Upper lobe of right lung (tissue), 1 donor: ENCODE measurements around the gene ANKS1B. TPM values are rescaled to one million over a fixed set of nuclear protein-coding genes. Genes with fewer than 3 reads are reported as not detected.

Experiments
- ATAC-seq: fragments of 200-7000 bp; cut with Tn5 transposase; one replicate; pipeline ENCODE4 v1.9.1; 2020; ENCODE audit warnings: mild to moderate bottlenecking, moderate library complexity
- DNase-seq: peaks from one replicate; pipeline ENCODE4 v3.0.0-alpha.2; 2020
- H3K27ac ChIP-seq: fragments of 200-600 bp; one replicate; pipeline ENCODE4 v1.8.0; 2022
- H3K27me3 ChIP-seq: fragments of 200-600 bp; one replicate; pipeline ENCODE4 v1.8.0; 2022; ENCODE audit warnings: mild to moderate bottlenecking
- H3K36me3 ChIP-seq: fragments of 200-600 bp; one replicate; pipeline ENCODE4 v1.8.0; 2022
- H3K4me1 ChIP-seq: fragments of 200-600 bp; one replicate; pipeline ENCODE4 v1.8.0; 2022
- H3K4me3 ChIP-seq: fragments of 200-600 bp; one replicate; pipeline ENCODE4 v1.8.0; 2022; ENCODE audit warnings: mild to moderate bottlenecking
- H3K9me3 ChIP-seq: fragments of 200-600 bp; one replicate; pipeline ENCODE4 v1.8.0; 2022
- CTCF ChIP-seq: fragments of 200-600 bp; IDR thresholded peaks from one replicate; pipeline ENCODE4 v1.8.0; 2022; ENCODE audit warnings: antibody characterized with exemption
- intact Hi-C: fragments of 100-400 bp; cut with DNase I; formaldehyde crosslinking; loops from one replicate; pipeline ENCODE4 v1.11.0; 2022
- total RNA-seq: library from RNA; stranded (reverse); fragmentation: NEBNext Ultra II Directional; extraction: Animal tissue kit (Norgen Biotek cat#: 25700); gene quantifications from one replicate; pipeline ENCODE4 v1.2.1, GENCODE V29; 2021
- donor health status: DM: no; HTN: yes; CAD: no; lungs with severe emphysema.

Gene ANKS1B
- total RNA-seq, 1 donor from 2014 or later = 5.3 TPM

- H3K36me3 ChIP-seq = no peaks in the 10 kb centered on the region
- DNase-seq (no peak), ATAC-seq (no peak)
- H3K27ac ChIP-seq = no peak overlapping the region
- no peak for TF ChIP-seq CTCF
- no peaks in the 10 kb centered on the region for H3K4me1 ChIP-seq
- H3K4me3 ChIP-seq = no peak overlapping the region
- intact Hi-C loops = no loop called here
- H3K9me3 ChIP-seq = no peaks in the 10 kb centered on the region
- H3K27me3 ChIP-seq = no peaks in the 10 kb centered on the region
These were observed 864.8 kb downstream of the ANKS1B start for GRCh38 chr12:99119943-99120342.

- no peak for DNase-seq
- intact Hi-C loops = no loop called here
- TF ChIP-seq CTCF = no peak
- no peaks in the 10 kb centered on the region for H3K36me3 ChIP-seq
- no peak overlapping the region for H3K4me3 ChIP-seq
- no peaks in the 10 kb centered on the region for H3K4me1 ChIP-seq
- H3K27me3 ChIP-seq = no peaks in the 10 kb centered on the region
- no peak for ATAC-seq
- no peaks in the 10 kb centered on the region for H3K9me3 ChIP-seq
- H3K27ac ChIP-seq = no peak overlapping the region
These were observed 865.3 kb downstream of the ANKS1B start for GRCh38 chr12:99119449-99119848.

DNA sequence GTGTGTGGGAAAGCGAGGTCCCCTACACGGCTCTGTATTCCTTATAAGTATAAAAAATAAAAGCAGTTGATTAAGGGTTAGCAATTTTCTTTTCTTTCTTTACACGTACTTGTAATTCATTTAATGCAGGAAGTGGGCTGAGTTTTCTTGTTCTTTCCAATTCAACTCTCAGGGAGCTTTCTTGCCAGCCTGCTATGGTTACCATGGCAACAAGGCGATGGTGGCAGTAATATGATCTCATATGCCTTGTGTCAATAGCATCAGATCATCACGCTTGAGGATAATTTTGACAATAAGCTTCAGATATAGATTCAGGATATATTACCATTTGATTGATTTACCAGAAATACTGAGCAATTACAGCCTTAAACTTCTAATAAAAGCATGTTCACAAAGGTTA is 873.1 kb downstream of the ANKS1B start:
- intact Hi-C loops = no loop called here
- ATAC-seq (no peak), DNase-seq (no peak)
- H3K4me1 ChIP-seq = no peaks in the 10 kb centered on the region
- H3K4me3 ChIP-seq = no peak overlapping the region
- no peaks in the 10 kb centered on the region for H3K9me3 ChIP-seq
- no peak overlapping the region for H3K27ac ChIP-seq
- H3K27me3 ChIP-seq = no peaks in the 10 kb centered on the region
- TF ChIP-seq CTCF = no peak
- no peaks in the 10 kb centered on the region for H3K36me3 ChIP-seq

DNA sequence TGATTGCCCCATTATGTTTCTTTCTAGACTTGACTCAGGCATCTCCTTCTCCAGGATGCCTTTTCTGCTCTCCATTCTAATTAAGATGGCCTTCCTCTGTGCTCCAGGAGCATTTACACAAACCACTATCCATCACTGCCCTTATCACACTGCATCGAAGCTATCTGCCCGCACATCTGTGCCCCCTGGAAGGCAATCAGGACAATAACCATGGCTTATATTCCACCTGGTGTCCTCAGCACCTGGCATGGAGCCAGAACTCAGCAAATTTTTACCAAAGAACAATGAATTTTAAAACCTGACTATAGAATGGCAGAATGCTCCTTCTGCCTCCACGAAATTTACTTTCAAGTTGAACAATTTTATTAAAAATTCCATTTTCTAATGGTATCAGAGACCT is 873.9 kb downstream of the ANKS1B start:
- ATAC-seq = no peak
- DNase-seq = no peak
- no peak overlapping the region for H3K4me3 ChIP-seq
- TF ChIP-seq CTCF = no peak
- no peaks in the 10 kb centered on the region for H3K27me3 ChIP-seq
- no peaks in the 10 kb centered on the region for H3K36me3 ChIP-seq
- no peak overlapping the region for H3K27ac ChIP-seq
- intact Hi-C loops = no loop called here
- H3K9me3 ChIP-seq = no peaks in the 10 kb centered on the region
- H3K4me1 ChIP-seq = no peaks in the 10 kb centered on the region

DNA sequence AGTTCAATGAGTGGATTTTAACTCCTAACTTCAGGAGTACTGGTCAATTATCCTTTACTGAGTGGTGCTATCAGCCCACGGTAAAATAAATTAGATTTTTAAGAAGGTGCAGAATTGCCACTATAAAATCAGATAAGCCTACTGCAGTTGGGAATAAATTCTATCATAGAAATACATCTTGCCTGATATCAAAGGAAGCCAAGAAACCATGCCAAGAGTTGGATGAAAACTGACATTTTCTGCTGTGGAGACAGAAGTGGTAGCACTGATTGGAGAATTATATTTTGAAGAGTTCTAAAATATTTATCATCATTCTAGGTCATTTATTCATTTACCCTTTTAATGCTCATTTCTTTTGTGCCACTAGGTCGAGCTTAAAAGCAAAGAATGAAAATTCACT is 874.5 kb downstream of the ANKS1B start:
- Histone ChIP-seq H3K27me3 (no peaks in the 10 kb centered on the region), H3K4me3 (no peak overlapping the region), H3K36me3 (no peaks in the 10 kb centered on the region), H3K27ac (no peak overlapping the region), H3K4me1 (no peaks in the 10 kb centered on the region), H3K9me3 (no peaks in the 10 kb centered on the region)
- no peak for ATAC-seq
- intact Hi-C loops = no loop called here
- no peak for DNase-seq
- TF ChIP-seq CTCF = no peak

- Histone ChIP-seq H3K4me1 (no peaks in the 10 kb centered on the region), H3K9me3 (no peaks in the 10 kb centered on the region), H3K36me3 (no peaks in the 10 kb centered on the region), H3K27ac (no peak overlapping the region), H3K4me3 (no peak overlapping the region), H3K27me3 (no peaks in the 10 kb centered on the region)
- DNase-seq (no peak), ATAC-seq (no peak)
- intact Hi-C loops = no loop called here
- no peak for TF ChIP-seq CTCF
These were observed 875.8 kb downstream of the ANKS1B start for GRCh38 chr12:99108924-99109323.
